ENCODE results near the gene CENPV. TPM values are rescaled to one million over a fixed set of nuclear protein-coding genes. Genes with fewer than 3 reads are reported as not detected.

The CENPV gene
- total and polyA plus RNA-seq, 10 of the 15 experiments (the other 5 are each of a cell fraction or from before 2014, with no cell fraction given) = 22.5 to 98.6 (median 80.8) TPM

DNA sequence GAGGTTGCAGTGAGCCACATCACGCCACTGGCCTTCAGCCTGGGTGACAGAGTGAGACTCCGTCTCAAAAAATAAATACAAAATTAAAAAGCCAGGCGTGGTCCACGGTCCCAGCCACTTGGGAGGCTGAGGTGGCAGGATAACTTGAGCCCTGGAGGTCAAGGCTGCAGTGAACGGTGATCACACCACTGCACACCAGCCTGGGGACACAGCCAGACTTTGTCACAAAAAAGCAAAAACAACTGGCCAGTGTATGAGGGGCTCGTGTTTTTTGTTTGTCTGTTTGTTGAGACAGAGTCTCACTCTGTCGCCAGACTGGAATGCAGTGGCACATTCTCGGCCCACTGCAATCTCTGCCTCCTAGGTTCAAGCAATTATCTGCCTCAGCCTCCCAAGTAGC, 26.4 kb upstream of the CENPV start:
- 69% methylated on average over 8 of the region's 8 CpGs for WGBS (ENCODE audit: insufficient coverage, insufficient replicate concordance, low lambda C conversion rate, missing lambda C conversion rate)
- POLR2A ChIA-PET = interaction anchor here (1.9 kb wide), 1 partner anchor 36 kb away, joined by 7 read pairs; the partner anchor contains the start of gene TRPV2
- in situ Hi-C loops (cut with MboI) = loop anchor here (5.0 kb wide), 1 partner anchor 38 kb away; the partner anchor contains the start of gene TRPV2
- TF ChIP-seq WRNIP1 (IDR thresholded peaks at IDR 0.05; ENCODE audit: borderline replicate concordance, low read depth, low read length) (no peak), RBBP5 (conservative IDR thresholded peaks at IDR 0.05) (no peak), ESRRA (IDR thresholded peaks at IDR 0.05; ENCODE audit: low read length) (no peak), KAT2A (conservative IDR thresholded peaks at IDR 0.05; ENCODE audit: control insufficient read depth, low read depth, low read length) (no peak), BHLHE40 (IDR thresholded peaks at IDR 0.05; ENCODE audit: borderline replicate concordance in 1 of 2, low read depth in 2 of 2, low read length in 1 of 2) (no peak), E2F8 (IDR thresholded peaks at IDR 0.05; ENCODE audit: low read depth, partially characterized antibody) (no peak), EED (IDR thresholded peaks at IDR 0.05; ENCODE audit: low read depth) (no peak), CHD2 (IDR thresholded peaks at IDR 0.05; ENCODE audit: borderline replicate concordance, low read depth, low read length) (no peak), USF1 (IDR thresholded peaks at IDR 0.05; ENCODE audit: borderline replicate concordance, extremely low read length, insufficient read depth, low read depth, low read length) (no peak), PAX5 (IDR thresholded peaks at IDR 0.05; ENCODE audit: borderline replicate concordance, low read depth, low read length) (no peak), CBX3 (IDR thresholded peaks at IDR 0.05; ENCODE audit: borderline replicate concordance, low read depth) (no peak), STAT3 (IDR thresholded peaks at IDR 0.05; ENCODE audit: low read depth, low read length) (no peak), NFXL1 (IDR thresholded peaks at IDR 0.05; ENCODE audit: borderline replicate concordance) (no peak), PRDM15 (CRISPR knock-in tag; IDR thresholded peaks at IDR 0.05) (no peak), HDAC2 (IDR thresholded peaks at IDR 0.05) (no peak), SRF (IDR thresholded peaks at IDR 0.05; ENCODE audit: low read depth in 2 of 2, low read length in 2 of 2) (no peak)

More for the DNA sequence above, 26.4 kb upstream of the CENPV start:
- Histone ChIP-seq H2AFZ (ENCODE audit: control insufficient read depth, low read depth, low read length) (no peak overlapping the region), H3K4me1 (ENCODE audit: control insufficient read depth, insufficient read depth, low read length) (peaks cover 16% of the 10 kb centered on the region), H3K36me3 (ENCODE audit: control insufficient read depth in 2 of 2, insufficient read depth in 2 of 2, low read length in 1 of 2) (peaks cover 4 to 11% of the 10 kb centered on the region in 2 experiments), H3K79me2 (ENCODE audit: control insufficient read depth, insufficient read depth, low read length) (peaks cover 31% of the 10 kb centered on the region), H4K20me1 (ENCODE audit: control insufficient read depth, insufficient read depth) (peaks cover 4% of the 10 kb centered on the region), H3K9ac (ENCODE audit: control insufficient read depth, insufficient read depth, low read length) (no peak overlapping the region), H3K27me3 (replicated peaks in 1 of 2; ENCODE audit: control insufficient read depth in 2 of 2, insufficient read depth in 2 of 2, low read length in 1 of 2) (no peaks in the 10 kb centered on the region), H3K27ac (ENCODE audit: control insufficient read depth, insufficient read depth) (no peak overlapping the region), H3K4me3 (no peak overlapping the region), H3K9me3 (replicated peaks; ENCODE audit: control insufficient read depth, insufficient read depth, low read length) (no peaks in the 10 kb centered on the region; the same call in 2 of the 3 replicates), H3K4me2 (ENCODE audit: control insufficient read depth, insufficient read depth) (no peak overlapping the region)
- CTCF ChIA-PET = interaction anchor here (1.2 to 8.0 kb wide), 5 partner anchors 15 to 141 kb away, joined by 3 to 59 read pairs (median 5); partner anchors contain the start of genes CENPV and TRPV2
- SMC1A ChIA-PET (ENCODE audit: uncharacterized antibody, unreplicated experiment) = interaction anchor here (2.3 kb wide), 1 partner anchor 36 kb away, joined by 25 read pairs; the partner anchor contains the start of gene TRPV2
- no peak for DNase-seq (ENCODE audit: low read depth, low spot score)
- RAD21 ChIA-PET (ENCODE audit: unreplicated experiment) = interaction anchor here (0.6 to 1.9 kb wide), 2 partner anchors 16 to 156 kb away, joined by 3 to 7 read pairs; no protein-coding TSS in a partner anchor
- ATAC-seq = no peak
- intact Hi-C loops (cut with micrococcal nuclease; ENCODE audit: unreplicated experiment) = loop anchor here (2.0 kb wide), 1 partner anchor 59 kb away; no protein-coding TSS in a partner anchor
- no TSS peak for BruUV-seq (replicated peaks)
- no peak for FAIRE-seq
